Astrocyte of the cerebellum (primary cell): ENCODE data around the gene SLC9A5.

Source experiments
- DNase-seq: peaks from one replicate; pipeline ENCODE4 v3.0.0-alpha.2; 2011; ENCODE audit warnings: low read depth
- H3K4me3 ChIP-seq: 2 replicates; pipeline ENCODE4 v1.5.1; 2011; ENCODE audit warnings: mild to moderate bottlenecking, low read depth, low read length, moderate library complexity
- CTCF ChIP-seq: IDR thresholded peaks from 2 replicates; pipeline ENCODE4 v1.5.1; 2012; ENCODE audit warnings: low read length, low read depth, moderate library complexity, mild to moderate bottlenecking; ENCODE audit errors: missing control alignments
- in situ Hi-C: cut with HindIII; loops from 2 replicates; pipeline ENCODE4 v1.10.0; 2017; ENCODE audit warnings: low sequenced_read_pairs

The SLC9A5 gene

DNA sequence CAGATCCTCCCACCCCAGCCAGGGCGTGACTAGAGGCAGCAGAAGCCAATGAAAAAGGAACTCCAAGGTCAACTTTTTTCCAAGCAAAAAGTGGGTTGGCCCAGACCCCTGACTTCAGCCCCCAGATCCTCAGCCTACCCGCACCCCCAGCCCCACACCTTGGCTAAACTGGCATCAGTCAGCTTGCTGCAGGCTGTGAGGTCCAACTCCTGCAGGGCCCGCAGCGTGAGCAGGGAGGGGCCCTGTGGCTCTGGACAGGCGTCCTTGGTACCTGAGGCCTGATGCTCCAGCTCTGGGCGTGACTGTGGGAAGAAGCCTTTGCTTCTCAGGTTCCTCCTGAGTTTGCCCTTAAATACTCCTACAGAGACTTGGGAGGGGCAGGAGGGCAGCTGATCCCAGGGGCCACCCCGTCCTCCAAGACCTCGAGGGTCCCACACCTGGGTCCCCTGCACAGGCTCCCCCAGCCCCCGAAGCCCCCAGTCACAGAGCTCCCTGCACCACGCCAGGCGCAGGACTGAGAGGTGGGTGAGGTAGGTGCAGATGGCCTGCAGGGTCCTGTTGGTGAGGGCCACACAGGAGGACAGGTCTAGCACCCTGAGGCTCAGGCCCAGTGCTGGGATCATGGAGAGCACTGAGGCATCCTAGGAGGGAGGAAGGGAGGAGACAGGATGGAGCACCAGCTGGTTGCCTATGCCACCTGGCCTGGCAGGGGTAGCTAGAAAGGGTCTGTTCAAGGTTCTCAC, 40.5 kb upstream of the SLC9A5 start:
- DNase-seq, result no peak
- TF ChIP-seq CTCF, result no peak
- in situ Hi-C loops, result no loop called here
- H3K4me3 ChIP-seq, result no peak overlapping the region

- in situ Hi-C loops, result no loop called here
- no peak for DNase-seq
- TF ChIP-seq CTCF, result no peak
- no peak overlapping the region for H3K4me3 ChIP-seq
Measured at GRCh38 chr16:67209565-67209964, 39.2 kb upstream of the SLC9A5 start.

DNA sequence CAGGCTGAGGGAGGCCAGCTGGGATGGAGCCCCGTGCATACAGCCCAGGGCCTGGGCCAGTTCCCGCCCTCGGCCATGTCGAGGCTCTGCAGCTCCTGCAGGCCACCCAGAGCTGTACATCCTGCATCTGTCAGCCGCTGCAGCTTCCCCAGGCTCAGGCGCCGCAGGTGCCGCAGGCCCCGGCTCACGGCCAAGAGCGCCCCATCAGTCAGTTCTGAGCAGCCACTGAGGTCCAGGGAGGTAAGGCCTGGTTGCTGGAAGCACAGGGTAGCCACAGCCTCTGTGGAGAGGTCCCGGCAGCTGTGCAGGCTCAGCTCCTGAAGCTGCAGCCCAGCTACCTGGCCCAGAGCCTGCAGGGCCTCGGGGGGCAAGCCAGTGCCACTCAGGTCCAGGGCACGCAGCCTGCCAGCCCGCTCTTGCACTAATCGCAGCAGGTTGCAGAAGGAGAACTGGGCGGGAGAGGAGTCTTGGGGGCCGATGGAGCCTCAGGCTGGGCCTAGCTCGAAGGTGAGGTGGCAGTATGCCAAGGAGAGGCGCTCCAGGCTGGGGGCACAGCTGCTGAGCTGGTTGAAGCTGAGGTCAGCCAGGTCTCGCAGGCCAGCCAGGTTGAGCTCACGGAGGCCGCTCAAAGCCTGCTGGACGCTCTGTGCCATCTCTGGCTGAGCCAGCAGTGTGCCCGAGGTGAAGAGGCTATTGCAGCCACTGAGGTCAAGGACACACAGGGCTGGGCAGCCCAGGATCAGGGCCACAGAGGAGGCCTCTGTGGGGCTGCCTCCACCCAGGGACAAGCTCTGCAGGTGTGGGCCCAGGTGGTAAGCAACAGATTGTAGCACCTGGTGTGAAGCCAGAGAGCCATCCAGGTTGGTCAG, 38.5 kb upstream of the SLC9A5 start:
- DNase-seq, result no peak
- in situ Hi-C loops, result no loop called here

GRCh38 chr16:67211674-67212073, 37.1 kb upstream of the SLC9A5 start:
- DNase-seq, result no peak
- in situ Hi-C loops, result no loop called here
- no peak for TF ChIP-seq CTCF
- H3K4me3 ChIP-seq, result no peak overlapping the region

More for the DNA sequence above, 38.5 kb upstream of the SLC9A5 start:
- TF ChIP-seq CTCF, result no peak
- no peak overlapping the region for H3K4me3 ChIP-seq

DNA sequence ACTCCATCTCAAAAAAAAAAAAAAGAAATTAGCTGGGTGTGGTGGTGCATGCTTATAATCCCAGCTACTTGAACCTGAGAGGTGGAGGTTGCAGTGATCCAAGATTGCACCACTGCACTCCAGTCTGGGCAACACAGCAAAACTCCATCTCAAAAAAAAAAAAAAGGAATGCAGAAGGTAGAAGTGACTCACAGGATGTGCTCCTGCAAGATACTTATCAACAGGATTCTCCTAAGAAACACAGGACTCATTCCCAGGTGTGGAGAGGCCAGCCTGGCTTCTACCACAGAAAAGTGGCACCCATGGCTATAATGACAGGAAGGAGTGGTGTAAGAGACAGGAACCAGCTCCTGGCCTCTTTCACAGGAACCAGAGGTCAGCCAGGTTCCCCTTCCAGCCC, 36.0 kb upstream of the SLC9A5 start:
- TF ChIP-seq CTCF, result no peak
- no peak for DNase-seq
- in situ Hi-C loops, result no loop called here
- H3K4me3 ChIP-seq, result no peak overlapping the region

GRCh38 chr16:67213197-67214019, 35.4 kb upstream of the SLC9A5 start:
- H3K4me3 ChIP-seq, result no peak overlapping the region
- no peak for DNase-seq
- in situ Hi-C loops, result no loop called here
- no peak for TF ChIP-seq CTCF
